HG03432 (cell line): ENCODE data around the gene ATP2A2.

Experiments used
- ATAC-seq: cut with Tn5 transposase; IDR thresholded peaks from one replicate; pipeline ENCODE4 v1.9.1; 2021; ENCODE audit warnings: mild to moderate bottlenecking, moderate library complexity; ENCODE audit not compliant: unreplicated experiment

The ATP2A2 gene

DNA sequence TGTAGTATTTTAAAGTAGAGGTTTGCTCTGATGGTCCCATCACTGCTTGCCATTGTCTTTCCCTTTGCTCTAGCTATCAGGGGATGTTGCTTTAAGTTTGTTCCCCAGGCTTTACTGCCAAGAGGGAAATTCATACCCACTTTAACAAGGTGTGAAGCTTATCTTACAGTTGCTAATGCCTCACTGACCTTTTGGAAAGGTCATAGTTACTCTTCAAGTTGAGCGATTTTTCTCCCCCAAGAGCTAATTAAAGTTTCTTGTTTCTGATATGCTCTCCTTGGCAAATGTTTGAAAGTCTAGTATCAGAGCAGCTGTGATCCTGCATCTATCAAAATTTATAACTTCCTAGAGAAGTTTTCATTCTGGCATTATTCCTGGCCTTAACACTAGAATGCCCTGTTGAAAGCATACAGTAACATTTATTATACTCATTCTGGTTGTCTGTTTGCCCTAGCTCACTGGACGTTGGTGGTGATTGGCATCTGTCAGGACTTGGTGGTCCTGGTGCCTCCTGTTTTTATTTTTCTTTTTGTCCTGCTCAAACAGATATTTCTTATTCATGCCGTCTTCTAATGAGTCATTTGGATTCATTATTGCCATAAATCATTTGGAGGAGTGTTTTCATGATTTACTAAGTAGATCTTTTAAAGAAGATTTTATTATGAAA lies 8.1 kb downstream of the ATP2A2 start:
- ATAC-seq = no peak

DNA sequence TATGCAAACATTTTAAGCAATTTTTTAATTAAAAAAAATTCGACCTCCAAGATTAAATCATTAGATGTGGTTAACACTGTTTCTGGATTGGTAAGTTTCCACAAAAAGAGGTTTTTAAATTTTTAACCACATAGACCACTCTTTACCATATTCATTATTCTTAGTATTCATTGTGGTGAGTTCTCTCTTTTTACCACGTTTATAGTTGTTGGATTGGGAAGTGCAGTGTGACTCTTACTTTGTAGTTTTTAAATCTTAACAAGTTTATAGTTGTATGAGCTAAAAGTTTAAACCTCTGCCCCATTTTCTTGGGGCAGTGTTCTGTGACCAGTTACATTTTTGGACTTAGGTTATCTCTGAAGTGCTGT lies 8.6 kb downstream of the ATP2A2 start:
- ATAC-seq = no peak

DNA sequence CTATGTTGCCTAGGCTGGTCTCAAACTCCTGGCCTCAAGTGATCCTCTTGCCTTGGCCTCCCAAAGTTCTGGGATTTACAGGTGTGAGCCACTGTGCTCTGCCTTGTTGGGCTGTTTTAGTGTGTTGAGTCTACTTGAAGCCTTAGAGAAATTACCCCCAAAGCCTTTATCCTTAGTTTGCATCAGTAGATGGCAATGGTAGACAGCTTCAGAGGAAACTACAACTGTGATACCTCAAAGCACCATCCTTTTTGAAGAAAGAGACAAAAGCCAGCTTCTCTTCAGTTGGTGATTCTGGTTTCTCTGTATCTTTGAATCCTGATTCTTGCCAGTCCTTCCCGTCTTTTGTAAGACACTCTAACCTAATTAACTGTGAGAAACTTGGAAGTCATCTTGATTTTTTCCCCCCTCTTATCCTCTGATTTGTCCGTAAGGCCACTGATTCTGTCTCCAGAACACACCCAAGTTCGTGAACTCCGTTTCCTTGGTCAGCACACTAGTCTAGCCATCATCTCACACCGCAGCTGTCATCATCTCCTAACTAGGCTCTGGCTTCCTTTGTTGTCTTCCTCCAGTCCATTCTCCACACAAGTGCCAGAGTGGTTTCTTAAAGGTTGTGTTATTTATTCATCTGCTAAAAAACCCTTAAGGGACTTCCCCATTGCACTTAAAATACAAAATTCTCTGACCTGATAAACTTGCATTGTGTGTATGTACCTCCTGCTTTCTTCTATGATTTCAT lies 20.2 kb downstream of the ATP2A2 start:
- ATAC-seq = no peak

DNA sequence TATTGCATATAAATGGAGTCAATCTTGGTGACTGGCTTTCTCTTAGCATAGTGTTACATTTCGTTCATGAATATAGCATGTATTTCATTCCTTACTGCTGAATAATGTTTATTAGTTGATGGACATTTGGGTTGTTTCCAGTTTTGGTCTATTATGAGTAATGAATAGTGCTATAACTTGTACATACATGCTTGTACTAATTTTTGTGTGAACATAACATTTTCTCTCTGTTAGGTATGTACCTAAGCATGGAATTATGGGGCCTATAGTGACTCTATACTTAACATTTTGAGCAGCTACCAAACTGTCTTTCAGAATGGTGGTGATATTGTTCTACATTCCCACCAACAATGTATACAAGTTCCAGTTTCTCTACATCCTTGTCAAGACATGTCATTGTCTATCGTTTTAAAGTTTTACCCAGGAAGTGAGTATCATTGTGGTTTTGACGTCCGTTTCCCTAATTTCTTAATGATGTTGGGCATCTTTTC lies 23.1 kb downstream of the ATP2A2 start:
- ATAC-seq = no peak

DNA sequence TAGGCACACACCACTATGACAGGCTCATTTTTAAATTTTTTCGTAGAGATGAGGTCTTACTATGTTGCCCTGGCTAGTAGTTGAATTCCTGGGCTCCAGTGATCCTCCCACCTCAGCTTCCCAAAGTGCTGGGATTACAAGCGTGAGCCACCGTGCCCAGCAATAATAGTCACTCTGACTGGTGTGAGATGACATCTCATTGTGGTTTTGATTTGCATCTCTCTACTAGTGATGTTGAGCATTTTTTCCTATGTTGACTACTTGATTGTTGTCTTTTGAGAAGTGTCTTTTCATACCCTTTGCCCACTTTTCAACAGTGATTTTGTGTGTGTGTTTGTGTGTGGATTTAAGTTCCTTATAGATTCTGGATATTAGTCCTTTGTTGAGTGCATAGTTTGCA lies 26.3 kb downstream of the ATP2A2 start:
- ATAC-seq = no peak

DNA sequence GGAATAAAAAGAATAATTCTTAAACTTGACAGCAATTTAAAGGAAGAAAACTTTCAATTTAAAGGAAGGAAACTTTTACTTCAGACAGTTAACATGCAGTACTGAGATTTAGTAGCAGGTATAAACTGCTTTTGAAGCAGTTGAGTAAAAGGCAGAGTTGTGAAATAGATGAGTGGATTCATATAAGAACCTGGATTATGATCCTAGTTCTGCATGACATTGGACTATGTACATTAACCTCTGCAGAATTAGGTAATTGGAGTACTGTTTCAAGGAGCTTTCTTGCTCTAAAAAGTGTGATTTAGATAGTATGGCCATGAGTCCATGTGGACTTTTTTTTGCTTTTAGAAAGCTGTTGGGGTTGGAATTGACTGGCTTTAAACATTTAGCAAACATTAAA lies 29.7 kb downstream of the ATP2A2 start:
- ATAC-seq = no peak

DNA sequence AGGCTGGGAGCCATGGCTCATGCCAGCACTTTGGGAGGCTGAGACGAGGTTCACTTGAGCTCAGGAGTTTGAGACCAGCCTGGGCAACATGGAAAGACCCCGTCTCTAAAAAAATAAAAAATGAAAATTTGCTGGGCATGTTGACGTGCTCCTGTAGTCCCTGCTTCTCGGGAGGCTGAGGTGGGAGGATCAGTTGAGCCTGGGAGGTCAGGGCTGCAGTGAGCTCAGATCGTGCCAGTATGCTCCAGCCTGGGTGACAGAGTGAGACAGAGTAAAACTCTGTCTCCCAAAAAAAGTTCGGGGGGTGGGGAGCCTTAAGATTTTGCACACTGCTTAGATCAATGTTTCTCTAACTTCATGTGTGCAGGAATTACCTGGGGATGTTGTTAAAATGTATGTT lies 30.9 kb downstream of the ATP2A2 start:
- no peak for ATAC-seq

DNA sequence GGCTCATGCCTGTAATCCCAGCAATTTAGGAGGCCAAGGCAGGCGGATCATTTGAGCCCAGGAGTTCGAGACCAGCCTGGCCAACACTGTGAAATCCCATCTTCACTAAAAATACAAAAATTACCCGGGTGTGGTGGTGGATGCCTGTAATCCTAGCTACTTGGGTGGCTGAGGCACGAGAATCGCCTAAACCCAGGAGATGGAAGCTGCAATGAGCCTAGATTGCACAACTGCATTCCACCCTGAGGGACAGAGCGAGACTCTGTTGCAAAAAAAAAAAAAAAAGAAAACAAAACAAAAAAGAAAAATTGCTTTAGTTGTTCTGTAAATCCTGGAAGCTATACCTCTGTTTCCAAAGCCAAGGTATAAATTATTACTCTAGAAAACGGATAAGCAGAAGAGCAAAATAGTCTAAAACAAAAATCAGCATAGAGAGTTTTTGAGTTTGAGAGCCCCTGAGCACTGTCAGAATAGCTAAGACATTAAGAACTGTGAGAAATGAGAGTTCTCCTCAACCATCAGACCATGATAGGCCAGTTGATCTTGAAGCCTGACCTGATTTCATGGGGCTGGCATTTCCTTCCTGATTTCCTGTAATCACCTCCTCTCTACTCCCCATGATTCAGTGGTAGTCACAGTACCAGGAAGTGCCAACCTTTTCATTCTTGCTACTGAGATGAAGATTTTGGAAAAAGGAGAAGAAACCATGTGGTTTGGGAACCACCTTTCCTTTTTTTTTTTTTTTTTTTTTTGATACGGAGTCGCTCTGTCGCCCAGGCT lies 31.7 kb downstream of the ATP2A2 start:
- ATAC-seq = no peak

DNA sequence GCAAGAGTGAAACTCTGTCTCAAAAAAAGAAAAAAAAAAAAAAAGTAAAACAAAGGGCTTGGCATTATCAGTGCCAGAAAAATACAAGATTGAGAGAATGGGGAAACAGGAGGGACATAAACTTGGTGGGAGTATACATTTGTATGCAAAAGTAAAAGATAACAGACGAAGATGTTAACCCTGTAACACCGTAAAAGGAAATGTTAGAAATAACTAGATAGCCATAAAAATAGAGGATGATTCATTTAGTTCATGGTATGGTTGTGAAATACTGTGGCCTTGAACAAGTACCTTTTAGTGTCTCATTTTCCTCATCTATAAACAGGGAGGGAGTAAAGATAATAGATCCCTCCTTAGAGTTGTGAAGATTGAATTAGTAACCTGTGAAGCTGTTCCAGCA lies 33.3 kb downstream of the ATP2A2 start:
- peak; percentile 55 for ATAC-seq

DNA sequence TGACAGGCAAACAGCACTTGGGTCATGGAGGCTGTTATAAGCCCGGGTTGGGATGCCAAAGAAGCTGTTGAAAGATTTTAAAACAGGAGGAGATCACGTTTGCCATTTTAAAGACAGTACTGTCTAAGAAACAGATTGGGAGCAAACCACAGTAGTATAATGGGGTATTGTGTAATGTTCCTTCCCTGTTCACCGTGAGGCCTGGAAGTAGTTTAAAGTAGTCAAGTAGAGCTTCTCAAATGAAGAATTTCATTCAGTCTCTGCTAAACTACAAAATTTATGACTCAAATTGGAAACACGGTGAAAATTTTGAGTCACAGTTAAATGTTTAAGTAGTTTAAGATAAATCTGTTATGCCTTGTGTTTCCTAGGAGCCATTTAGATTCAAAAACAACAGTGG lies 35.8 kb downstream of the ATP2A2 start:
- ATAC-seq = no peak

DNA sequence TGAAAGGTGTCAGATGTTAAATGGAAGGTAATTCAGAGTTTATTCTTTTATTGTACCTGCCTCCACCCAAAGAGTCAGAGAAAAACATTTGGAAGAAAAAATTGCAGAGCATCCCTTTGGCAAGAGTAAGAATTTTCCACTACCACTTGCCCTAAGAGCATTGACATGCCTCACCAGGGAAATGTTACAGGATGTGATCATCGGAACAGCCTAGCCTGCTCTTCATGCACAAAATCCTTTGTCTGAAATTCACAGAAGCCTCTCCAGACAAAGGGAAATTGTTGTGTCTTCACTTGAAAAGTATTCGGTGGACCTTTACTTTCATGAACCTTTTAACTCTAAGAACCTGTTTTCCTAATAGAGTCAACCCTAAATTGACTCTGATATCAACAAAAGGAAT lies 36.9 kb downstream of the ATP2A2 start:
- ATAC-seq = no peak

DNA sequence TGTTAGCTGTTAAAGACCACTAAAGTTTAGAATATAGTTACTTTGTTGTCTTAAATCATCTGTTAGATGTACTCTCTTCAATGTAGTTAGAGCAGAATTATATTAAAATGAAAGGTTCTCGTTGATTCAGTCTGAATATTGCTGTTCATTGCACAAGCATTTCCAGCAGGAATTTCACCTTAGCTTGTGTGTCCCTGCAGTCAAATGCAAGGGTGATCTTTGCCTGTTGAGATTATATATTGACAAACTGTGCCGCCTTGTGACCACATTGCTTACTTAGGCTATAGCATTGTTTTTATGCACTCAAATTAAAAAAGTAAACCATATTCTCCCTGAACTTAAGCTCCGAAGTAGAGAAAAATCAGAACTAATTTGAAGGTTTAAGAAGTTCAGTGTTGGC lies 39.5 kb downstream of the ATP2A2 start:
- no peak for ATAC-seq

DNA sequence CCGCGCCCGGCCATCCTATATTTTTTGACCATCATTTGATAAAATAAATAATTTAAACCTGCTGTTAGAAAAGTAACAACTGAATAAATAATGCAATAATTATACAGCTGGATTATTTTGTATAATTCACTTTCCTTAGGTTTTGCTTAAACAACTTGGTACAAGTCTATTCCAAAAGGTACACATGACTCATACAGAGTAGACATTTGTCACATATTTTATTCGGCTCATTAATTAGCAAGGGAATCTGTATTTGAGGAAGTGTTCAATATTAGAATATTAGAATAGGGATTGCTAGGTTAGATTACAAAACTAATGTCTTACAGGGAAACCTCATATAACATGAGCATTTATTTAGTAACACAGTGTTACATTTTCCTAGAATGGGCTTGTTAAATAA lies 48.7 kb downstream of the ATP2A2 start:
- no peak for ATAC-seq

DNA sequence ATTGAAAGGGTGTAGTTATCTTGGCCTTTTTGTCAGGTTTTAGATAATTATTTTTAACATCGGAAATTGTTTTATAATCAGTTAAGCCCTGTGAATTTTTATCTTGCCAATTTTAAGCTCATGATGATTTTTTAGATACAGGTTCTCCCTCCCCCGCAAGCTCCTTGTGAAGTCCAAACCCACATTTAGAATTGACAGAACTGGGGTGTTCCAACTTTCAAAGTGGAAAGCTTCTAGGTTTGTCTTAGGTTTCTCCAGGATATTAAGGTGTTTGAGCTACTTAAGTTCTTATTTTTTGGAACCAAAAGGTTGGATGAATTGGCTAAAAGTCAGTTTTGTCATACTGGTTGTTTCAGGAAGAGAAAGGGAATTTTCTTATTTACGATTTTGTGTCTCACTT lies 49.1 kb downstream of the ATP2A2 start:
- no peak for ATAC-seq

DNA sequence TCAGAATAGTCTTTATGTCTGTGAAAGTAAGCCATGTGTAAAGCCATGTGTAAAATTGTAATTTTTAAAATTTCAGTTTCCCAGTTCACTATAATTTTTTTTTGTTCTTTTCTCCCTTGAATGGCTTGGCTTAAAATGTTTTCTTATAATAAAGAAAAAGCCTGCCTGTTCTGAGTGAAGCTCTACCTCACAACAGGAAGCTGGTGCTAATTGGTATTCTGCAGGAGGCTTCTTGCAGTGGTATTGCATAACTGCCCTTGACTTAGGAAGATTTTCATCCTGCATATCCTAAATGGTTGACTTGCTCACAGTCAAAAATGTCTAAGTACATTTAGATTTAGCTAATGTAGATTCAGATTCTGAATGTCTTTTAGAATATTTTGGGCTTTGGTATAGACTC lies 49.5 kb downstream of the ATP2A2 start:
- no peak for ATAC-seq

DNA sequence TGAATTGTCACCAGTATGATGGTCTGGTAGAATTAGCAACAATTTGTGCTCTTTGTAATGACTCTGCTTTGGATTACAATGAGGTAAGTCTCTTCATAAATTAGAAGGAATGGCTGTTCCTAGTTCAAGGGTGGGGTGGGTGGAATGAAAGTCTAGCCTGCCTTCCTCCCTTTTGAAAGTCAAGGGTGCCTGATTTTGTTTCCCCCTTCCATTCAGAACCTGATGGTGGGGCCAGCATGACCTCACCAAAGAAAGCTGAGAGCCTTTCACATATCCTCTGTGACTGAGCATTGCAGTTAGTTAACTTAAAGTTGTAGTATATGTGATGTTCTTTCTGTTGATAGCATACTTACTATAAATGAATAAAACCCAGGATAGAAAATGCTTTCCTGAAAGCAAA lies 52.2 kb downstream of the ATP2A2 start:
- ATAC-seq = no peak

DNA sequence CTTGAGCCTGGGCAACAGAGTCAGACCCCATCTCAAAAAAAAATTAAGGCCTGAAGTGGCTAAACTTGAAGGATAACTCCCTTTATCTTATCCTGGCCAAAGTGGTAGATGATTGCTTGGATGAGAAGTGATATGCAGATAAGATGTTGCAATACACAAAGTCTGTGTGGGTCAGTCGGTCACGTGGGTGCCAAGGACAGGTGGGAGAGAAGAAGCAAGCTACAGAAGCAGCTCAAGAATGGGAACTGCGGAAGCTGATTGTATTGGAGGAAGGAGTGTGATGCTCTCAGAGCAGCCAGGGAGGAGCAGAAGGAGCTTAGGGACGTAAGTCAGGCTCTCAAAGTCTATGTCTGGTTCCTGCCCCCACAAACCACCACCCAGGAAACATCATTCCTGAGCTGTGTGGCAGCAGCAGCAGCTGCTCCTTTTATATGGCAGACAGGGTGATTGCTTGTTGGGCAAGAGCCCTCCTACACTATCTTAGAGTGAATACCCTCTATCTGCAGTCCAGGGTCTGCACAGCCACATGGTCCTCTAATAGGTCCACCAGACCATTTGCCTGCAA lies 54.5 kb downstream of the ATP2A2 start:
- no peak for ATAC-seq

DNA sequence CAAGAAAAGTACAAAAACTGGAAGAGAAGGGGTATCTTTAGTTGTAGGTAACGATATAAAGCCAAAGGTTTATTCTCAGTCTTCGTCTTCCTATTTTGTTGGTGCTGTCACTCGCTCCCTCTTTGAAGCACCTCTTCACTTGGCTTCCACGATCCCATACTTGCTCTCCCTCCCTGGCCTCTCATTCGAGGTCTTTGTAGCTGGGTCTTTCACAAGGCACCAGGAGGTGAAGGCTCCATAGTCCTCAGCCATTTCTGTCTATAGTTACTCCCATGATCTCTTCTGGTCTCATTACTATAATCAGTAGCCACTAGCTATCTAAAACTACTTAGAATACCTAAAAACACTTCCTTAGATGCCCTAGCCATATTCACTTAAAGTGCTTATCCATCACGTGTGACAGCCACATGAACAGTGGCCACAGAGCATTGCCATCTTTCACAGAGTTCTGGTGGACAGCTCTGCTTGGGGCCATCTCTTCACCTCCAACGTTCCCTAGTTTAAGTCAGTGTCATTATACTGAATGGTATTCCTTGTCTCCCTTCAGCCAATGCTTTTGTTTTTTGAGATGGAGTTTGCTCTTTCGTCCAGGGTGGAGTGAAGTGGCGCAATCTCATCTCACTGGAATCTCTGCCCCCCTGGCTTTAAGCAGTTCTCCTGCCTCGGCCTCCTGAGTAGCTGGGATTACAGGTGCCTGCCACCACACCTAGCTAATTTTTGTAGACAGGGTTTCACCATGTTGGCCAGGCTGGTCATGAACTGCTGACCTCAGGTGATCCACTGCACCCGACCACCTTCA lies 57.1 kb downstream of the ATP2A2 start:
- no peak for ATAC-seq

DNA sequence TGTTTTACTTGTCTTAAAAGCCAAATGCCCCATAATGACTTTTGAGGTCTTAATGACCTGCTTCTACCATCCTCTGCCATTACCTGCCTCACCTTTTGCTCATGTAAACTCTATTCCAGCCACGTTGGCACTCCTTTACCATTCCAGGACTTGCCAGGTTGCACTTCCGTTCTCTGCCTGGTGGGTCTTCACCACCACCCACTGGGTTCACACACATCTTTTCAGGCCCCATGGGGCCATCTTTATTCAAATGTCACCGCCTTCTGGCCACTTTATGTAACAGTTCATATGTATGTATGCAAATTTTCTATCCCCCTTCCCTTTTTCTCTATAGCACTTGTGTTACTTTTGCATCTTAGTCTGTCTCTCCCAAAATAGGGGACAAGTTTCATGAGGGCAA lies 57.7 kb downstream of the ATP2A2 start:
- ATAC-seq = no peak

DNA sequence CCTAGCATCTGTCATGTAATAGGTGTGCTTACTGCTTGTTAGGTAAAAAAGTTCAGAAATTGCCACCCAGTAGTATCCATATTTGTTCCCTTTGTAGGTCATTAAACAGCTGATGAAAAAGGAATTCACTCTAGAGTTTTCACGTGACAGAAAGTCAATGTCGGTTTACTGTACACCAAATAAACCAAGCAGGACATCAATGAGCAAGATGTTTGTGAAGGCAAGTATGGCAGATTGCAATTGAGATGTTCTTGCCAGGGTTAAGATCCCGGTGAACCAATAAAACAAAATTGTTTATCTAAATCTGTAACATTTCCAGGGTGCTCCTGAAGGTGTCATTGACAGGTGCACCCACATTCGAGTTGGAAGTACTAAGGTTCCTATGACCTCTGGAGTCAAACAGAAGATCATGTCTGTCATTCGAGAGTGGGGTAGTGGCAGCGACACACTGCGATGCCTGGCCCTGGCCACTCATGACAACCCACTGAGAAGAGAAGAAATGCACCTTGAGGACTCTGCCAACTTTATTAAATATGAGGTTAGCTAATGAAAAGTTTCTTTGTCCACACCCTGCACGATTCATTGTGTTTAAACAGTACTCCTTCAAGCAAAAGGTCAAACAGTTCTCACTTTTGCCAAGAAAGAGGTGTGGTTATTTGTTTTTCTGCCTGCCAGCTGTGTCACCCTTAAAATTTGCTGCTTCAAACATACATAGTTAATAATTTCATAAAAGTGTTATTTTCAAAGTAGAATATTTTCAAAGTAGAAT lies 58.3 kb downstream of the ATP2A2 start:
- no peak for ATAC-seq
